NCI-H460 (cell line): ENCODE data around the gene CA6. TPM values are rescaled to one million over a fixed set of nuclear protein-coding genes. Genes with fewer than 3 reads are reported as not detected.
A peak's percentile ranks its signal among the peaks of the same experiment; 100 is the strongest.
"Not testable (repeated sequence)": the region's sequence is repeated elsewhere in the genome, so short reads cannot be mapped to it uniquely, and the experiment has no call there.

ENCODE experiments used
- DNase-seq: peaks from one replicate; pipeline ENCODE4 v3.0.0-alpha.2; 2016; ENCODE audit warnings: low read depth; ENCODE audit errors: extremely low read depth
- total RNA-seq: library from RNA; depleted of rRNA; stranded (reverse); fragments of >200 nt; shearing (Covaris generic); gene quantifications from 2 replicates; pipeline ENCODE4 v1.2.3, GENCODE V29; 2014

Gene CA6
- total RNA-seq, 1 experiment from 2014 or later: not detected

DNA sequence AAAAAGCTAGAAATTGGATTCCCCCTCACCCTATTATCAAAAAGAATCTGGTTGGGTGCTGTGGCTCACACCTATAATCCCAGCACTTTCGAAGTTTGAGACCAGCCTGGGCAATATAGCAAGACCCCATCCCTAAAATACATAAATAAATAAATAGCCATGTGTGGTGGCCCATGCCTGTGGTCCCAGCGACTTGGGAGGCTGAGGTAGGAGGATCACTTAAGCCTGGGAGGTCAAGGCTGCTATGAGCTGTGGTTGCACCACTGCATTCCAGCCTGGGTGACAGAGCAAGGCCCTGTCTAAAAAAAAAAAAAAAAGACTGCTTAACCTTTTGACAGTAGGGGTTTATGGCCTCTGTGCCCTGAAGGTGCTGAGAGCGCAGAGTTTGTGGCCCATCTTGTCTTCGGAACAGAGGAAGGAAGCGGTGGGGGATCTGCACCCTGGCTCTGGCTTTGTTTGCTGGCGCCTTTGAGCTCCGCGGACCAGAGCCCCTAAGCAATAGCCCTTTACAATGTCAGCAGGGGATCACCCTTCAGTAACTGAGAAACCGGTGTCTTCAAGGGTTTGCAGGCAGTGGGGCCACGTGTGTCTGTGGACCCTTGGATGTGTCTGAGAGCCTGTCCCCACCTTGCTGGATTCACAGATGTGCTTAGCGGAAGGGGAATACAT is 58.5 kb downstream of the CA6 start:
- DNase-seq: no peak

- peak; percentile 64 for DNase-seq
These were observed 59.2 kb downstream of the CA6 start for GRCh38 chr1:9004700-9005394.

DNA sequence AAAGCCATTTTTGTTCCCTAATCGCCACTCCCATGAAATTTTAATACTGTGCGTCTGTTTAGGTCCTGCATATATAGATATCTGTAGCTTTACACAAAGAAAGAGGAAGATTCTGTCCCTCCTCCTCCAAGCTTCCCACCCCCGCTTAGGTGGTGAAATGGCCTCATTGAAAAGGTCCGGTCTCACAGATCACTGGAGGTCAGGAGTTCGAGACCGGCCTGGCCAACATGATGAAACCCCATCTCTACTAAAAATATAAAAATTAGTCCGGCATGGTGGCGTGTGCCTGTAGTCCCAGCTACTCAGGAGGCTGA is 59.7 kb downstream of the CA6 start:
- DNase-seq: no peak

DNA sequence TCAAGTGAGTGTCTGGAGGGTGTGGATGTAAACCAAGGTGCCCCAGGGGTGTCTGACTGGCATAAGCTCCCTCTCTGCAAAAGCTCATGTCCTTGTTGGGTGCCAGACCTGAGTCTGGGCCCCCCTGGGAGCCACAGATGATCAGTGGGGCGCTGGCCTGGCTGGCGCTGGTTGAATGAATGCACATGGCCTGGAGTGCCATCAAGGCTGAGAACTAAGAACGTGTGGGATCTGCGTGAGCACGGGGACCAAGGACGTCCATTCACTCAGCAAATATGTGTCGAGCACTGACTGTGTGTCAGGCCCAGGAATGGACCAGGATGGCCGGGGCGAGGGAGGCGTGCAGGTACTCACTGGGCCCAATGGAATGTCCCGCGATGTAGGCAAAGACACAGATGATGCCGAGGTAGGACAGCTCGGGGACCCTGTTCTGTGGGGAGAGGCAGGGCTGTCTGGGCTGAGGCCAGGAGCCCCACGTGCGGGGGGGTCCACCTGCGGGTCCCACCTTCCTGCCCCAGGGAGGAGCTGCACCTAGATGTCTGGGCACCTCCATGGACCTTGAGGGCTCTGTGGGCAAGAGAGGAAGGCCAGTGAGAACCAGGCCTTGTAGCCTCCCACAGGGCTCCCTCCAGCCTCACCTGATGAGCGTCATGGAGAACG is 61.4 kb downstream of the CA6 start:
- no peak for DNase-seq

DNA sequence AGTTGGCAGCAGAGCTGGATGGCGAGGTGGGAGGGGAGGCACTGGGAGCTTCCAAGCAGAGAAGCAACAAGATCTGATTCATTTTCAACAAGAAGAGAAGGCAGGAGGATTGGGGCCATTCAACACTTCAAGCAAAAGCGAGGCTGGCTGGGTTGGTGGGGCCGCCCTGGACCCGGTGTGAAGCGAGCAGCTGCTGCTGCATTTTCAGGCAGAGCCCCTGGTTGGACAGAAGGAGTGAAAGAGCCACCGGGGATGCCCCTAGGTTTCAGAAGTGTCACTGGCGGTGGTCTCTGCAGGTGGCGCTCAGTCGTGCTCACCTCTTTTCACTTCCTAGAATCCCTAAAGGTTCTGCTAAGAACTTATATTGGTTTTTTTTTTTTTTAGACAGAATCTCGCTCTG is 62.6 kb downstream of the CA6 start:
- DNase-seq: no peak

DNA sequence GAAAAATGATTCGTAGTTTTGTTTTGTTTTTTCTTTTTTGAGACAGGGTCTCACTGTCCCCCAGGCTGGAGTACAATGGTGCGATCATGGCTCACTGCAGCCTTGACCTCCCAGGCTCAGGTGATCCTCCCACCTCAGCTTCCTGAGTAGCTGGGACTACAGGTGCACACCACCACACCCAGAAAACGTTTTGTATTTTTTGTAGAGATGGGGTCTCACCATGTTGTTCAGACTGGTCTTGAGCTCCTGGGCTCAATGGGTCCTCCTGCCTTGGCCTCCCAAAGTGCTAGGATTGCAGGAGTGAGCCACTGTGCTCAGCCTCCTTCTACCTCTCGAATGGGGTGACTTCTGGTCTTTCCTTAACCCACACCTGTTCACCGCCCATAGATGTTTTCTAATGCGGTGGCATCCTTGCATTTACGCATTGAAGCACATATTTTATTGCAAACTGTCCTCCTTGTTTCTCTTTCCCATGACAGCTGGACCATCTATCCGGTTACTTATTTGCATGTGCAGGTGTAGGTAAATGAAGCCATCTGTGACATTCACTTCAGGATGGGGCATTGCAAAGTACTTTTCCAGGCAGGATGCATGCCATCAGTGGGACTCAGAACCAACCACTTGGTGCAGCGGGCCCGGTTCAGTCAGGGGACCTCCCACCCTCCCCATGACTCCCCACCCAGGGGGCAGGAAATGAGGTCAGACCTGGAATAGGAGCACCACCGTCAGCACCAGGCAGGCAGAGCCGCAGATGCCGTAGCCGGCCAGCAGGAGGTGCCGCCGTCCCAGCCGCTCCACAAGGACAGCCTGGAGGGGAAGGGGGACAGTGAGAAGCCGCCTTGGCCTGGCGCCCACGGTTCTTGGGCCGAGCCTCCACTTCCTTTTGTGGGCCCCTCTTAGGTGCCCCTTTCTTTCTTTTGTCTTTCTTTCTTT is 64.0 kb downstream of the CA6 start:
- DNase-seq: no peak

DNA sequence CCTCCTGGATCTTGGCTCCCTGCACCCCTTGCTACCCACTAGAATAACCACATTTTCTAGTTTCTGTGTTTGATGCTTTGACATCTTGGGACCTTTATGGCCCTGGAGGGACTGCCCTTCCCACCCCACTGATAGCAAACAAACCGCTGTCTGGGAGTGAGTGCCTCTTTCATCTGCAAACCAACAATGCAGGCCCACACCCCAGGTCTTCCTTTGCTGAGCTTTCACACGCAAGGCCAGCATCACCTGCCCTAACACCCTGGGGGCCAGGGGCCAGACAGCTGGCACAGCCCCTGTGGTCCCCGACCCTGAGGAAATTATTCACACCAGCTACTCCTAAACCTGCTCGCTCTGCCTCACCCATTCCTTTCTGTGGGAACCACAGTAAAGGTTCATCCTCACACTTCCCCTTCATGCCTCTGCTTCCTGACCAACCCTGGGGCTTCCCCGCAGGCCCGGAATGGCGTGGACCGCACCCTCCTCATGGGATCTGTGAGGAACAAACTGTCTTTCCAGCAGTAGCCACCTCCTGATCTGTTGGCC is 65.2 kb downstream of the CA6 start:
- DNase-seq: no peak

DNA sequence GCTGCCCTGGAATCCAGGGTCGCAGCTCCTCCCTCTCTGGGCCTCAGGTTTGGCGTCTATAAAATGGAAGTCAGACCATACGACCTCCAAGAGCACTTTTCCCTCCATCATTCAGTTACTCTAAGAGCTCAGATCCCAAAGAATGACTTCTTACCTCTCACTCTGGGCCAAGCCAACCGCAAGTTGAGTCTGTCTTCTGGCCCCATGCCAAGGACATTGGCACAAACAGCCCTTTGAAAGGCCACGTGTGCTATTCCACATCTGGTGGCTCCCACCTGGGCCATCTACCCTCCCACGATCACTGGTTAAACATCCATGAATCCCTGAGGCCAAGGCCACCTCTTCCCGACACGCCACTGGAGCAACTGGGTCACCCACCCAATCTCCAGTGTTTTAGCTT is 68.2 kb downstream of the CA6 start:
- DNase-seq: no peak

DNA sequence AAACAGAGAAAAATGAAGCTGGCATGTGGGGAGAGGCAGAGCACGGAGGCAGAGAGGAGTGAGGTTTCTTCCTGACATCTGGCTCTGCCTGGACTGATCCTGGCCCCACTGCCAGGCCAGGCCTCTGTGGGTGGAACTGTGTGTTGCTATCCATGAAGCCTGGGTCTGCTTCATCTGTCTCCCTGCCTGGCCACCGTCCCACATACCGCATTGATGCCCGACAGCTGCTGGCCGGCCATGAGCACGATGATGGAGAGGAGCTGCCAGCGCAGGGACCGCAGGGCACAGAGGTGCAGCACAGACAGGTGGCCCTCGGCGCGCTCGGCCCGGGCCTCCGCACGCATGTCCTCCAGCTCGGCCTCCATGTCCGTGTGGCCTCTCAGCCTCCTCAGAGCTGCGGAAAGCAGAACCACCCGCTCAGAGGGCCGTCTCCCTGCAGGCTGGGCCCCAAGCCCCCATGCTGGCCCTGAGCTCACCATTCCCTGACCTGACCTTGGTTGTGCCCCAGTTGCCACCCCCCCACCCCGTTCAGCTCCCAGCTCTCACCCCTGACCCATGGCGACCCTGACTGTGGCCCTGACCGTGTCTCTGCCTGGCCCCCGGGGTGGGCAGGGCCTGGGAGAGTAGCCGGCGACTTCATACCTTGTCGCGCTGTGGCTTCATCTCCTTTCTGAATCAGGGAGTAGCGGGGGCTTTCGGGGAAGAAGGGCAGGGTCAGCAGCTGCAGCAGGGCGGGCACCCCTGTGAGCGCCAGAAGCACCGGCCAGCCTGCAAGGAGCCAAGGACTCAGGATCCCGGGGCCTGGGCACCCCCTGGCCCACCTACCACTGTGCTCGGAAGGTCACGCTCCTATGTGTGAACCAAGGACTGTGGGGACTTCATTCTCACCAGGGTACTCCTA is 69.1 kb downstream of the CA6 start:
- no peak for DNase-seq

GRCh38 chr1:9016455-9016854 is 70.8 kb downstream of the CA6 start:
- DNase-seq: no peak

DNA sequence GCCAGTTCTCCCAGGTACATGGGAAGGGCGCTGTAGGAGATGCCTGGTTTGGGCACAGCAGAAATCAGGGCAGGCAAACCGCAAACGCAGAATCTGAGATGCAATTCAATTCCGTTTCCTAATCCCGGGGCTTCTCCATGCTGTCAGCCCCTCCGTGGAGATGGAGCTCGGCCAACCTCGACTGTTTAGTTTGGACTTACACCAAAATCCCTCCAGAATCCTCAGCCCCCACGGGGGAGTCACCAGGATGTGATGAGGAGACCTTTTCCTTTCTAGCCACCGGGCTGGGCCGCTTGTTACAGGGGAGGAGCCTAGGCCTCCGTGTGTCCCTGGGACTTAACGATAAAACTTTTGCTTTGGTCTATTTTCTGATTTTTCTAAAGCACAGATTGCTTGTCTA is 72.7 kb downstream of the CA6 start:
- no peak for DNase-seq

- DNase-seq: no peak
These were observed 74.2 kb downstream of the CA6 start for GRCh38 chr1:9019896-9020295.

GRCh38 chr1:9020305-9020704 is 74.6 kb downstream of the CA6 start:
- DNase-seq: no peak

DNA sequence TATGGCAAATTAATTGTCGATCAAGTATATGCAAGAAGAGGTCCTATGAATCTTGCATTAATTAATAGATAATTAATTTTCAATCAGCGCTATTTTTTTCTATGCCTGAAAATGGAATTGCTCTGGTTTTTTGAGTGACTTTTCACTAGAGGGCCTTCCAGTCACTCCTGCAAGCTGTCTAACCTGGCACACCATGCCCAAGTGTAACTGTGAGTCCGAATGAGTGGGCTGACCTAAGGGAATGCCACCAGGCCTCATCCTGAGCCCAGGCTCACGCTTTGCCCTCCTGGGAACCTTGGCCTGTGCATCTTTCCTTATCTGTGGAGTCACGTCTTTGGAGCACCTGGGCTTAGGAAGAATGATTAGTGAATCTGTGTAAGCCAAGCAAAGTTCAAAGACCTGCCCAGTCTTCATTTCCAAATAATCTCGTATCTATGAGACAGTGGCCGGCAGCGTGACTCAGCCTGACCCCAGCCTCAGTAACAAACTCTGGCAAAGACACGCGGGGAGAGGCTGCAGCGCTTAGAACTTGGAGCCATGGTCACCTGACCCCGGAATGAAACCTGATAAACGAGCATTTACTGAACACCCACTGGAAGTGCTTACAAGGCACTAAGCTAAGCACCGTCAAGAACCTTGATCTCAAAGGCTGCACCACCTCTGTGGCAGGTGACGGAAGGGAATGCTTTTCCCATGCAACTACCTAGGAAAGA is 76.5 kb downstream of the CA6 start:
- not testable (repeated sequence) for DNase-seq

- DNase-seq: no peak
These were observed 77.1 kb downstream of the CA6 start for GRCh38 chr1:9022773-9023172.
